ENCODE results near the gene ASCL3.

- TF ChIP-seq CTCF (IDR thresholded peaks at IDR 0.05) = no peak
- no peak for TF ChIP-seq POLR2A (IDR thresholded peaks at IDR 0.05)
- no peak for TF ChIP-seq POLR2AphosphoS5 (IDR thresholded peaks at IDR 0.05)
Measured at GRCh38 chr11:8927233-8927632, 15.6 kb downstream of the ASCL3 start.
